Erythroblast (primary cell): ENCODE measurements around the gene ICA1.
A peak's percentile ranks its signal among the peaks of the same experiment; 100 is the strongest.

Experiments used
- DNase-seq, 2 experiments: peaks; one replicate each; lab custom pipeline; 2025; lab: John Stamatoyannopoulos, UW
- GATA1 ChIP-seq: IDR thresholded peaks from 2 replicates; pipeline ENCODE4 v1.6.1; 2011; ENCODE audit warnings: low read depth, mild to moderate bottlenecking, control low read depth, low read length, moderate library complexity
- POLR2A ChIP-seq: IDR thresholded peaks from 2 replicates; pipeline ENCODE4 v1.6.1; 2011; ENCODE audit warnings: mild to moderate bottlenecking, low read length

ICA1 gene

GRCh38 chr7:8184221-8184620, 77.7 kb downstream of the ICA1 start:
- TF ChIP-seq GATA1, result no peak
- no peak for TF ChIP-seq POLR2A
- no peak for DNase-seq

- TF ChIP-seq GATA1 (no peak), POLR2A (no peak)
- DNase-seq, result no peak
Observed at GRCh38 chr7:8179486-8179885, 82.5 kb downstream of the ICA1 start.

GRCh38 chr7:8178353-8178752, 83.6 kb downstream of the ICA1 start:
- DNase-seq, result no peak
- TF ChIP-seq GATA1 (no peak), POLR2A (no peak)

- DNase-seq, result peak; percentile 63 to 69
- TF ChIP-seq POLR2A (no peak), GATA1 (no peak)
Observed at GRCh38 chr7:8177109-8177933, 84.6 kb downstream of the ICA1 start.

GRCh38 chr7:8176370-8177081, 85.4 kb downstream of the ICA1 start:
- peak; percentile 17 to 31 for DNase-seq
- TF ChIP-seq GATA1, result no peak
- no peak for TF ChIP-seq POLR2A

- TF ChIP-seq POLR2A (no peak), GATA1 (no peak)
- DNase-seq, result peak in 1 of 2 experiments; percentile 31
Observed at GRCh38 chr7:8175929-8176369, 86.0 kb downstream of the ICA1 start.

- TF ChIP-seq GATA1 (no peak), POLR2A (no peak)
- DNase-seq, result no peak
Observed at GRCh38 chr7:8172372-8173354, 89.3 kb downstream of the ICA1 start.

- TF ChIP-seq GATA1, result no peak
- TF ChIP-seq POLR2A, result no peak
Observed at GRCh38 chr7:8169171-8169570, 92.8 kb downstream of the ICA1 start.

GRCh38 chr7:8168336-8168735, 93.6 kb downstream of the ICA1 start:
- no peak for DNase-seq
- TF ChIP-seq GATA1, result no peak
- no peak for TF ChIP-seq POLR2A

More at GRCh38 chr7:8169171-8169570, 92.8 kb downstream of the ICA1 start:
- no peak for DNase-seq

- no peak for DNase-seq
- TF ChIP-seq POLR2A (no peak), GATA1 (no peak)
Observed at GRCh38 chr7:8165150-8165549, 96.8 kb downstream of the ICA1 start.

GRCh38 chr7:8162181-8162580, 99.8 kb downstream of the ICA1 start:
- no peak for DNase-seq
- no peak for TF ChIP-seq GATA1
- TF ChIP-seq POLR2A, result no peak

- no peak for TF ChIP-seq GATA1
- TF ChIP-seq POLR2A, result no peak
- peak; percentile 15 to 65 for DNase-seq
Observed at GRCh38 chr7:8161364-8161828, 100.6 kb downstream of the ICA1 start.

- no peak for TF ChIP-seq POLR2A
- TF ChIP-seq GATA1, result no peak
- no peak for DNase-seq
Observed at GRCh38 chr7:8160779-8161345, 101.1 kb downstream of the ICA1 start.
